ENCODE results near the gene ABCF2. TPM values are rescaled to one million over a fixed set of nuclear protein-coding genes. Genes with fewer than 3 reads are reported as not detected.

The ABCF2 gene
- total RNA-seq, 2 donors from 2014 or later = 11.9 to 13.5 TPM

- ATAC-seq = no peak
- no peak overlapping the region for H3K27ac ChIP-seq
- peaks cover 0 to 11% of the 10 kb centered on the region in 2 donors for H3K27me3 ChIP-seq
- no peaks in the 10 kb centered on the region for H3K36me3 ChIP-seq (replicated peaks in 1 of 2; ENCODE audit: insufficient read depth in 1 of 2, low read depth in 2 of 2)
- no peak overlapping the region for H3K4me3 ChIP-seq
- intact Hi-C loops (cut with DNase I) = no loop called here
- no peaks in the 10 kb centered on the region for H3K9me3 ChIP-seq
- H3K4me1 ChIP-seq = no peaks in the 10 kb centered on the region
- TF ChIP-seq CTCF (IDR thresholded peaks at IDR 0.05) (no peak), POLR2A (IDR thresholded peaks at IDR 0.05) (no peak)
- no peak for DNase-seq
- WGBS, 2 donors = 58 to 62% methylated on average over 23 of the region's 23 CpGs
Measured at GRCh38 chr7:151175793-151176311, 51.2 kb downstream of the ABCF2 start.

GRCh38 chr7:151175047-151175792 is 51.8 kb downstream of the ABCF2 start:
- 76 to 77% methylated on average over 16 of the region's 16 CpGs for WGBS, 2 donors
- H3K4me1 ChIP-seq = no peaks in the 10 kb centered on the region
- no peak for ATAC-seq
- H3K27me3 ChIP-seq = peaks cover 0 to 11% of the 10 kb centered on the region in 2 donors
- H3K36me3 ChIP-seq (replicated peaks in 1 of 2; ENCODE audit: insufficient read depth in 1 of 2, low read depth in 2 of 2) = no peaks in the 10 kb centered on the region
- H3K9me3 ChIP-seq = no peaks in the 10 kb centered on the region
- intact Hi-C loops (cut with DNase I) = no loop called here
- no peak for DNase-seq
- TF ChIP-seq POLR2A (IDR thresholded peaks at IDR 0.05) = no peak
- TF ChIP-seq CTCF (IDR thresholded peaks at IDR 0.05) = no peak
- H3K4me3 ChIP-seq = no peak overlapping the region
- no peak overlapping the region for H3K27ac ChIP-seq

- Histone ChIP-seq H3K36me3 (replicated peaks in 1 of 2; ENCODE audit: insufficient read depth in 1 of 2, low read depth in 2 of 2) (no peaks in the 10 kb centered on the region), H3K27ac (no peak overlapping the region), H3K9me3 (no peaks in the 10 kb centered on the region), H3K27me3 (peaks cover 0 to 11% of the 10 kb centered on the region in 2 donors), H3K4me1 (no peaks in the 10 kb centered on the region), H3K4me3 (no peak overlapping the region)
- ATAC-seq (no peak), DNase-seq (peak in 2 of 4 donors; percentile 36 to 42)
- no peak for TF ChIP-seq CTCF (IDR thresholded peaks at IDR 0.05)
- no peak for TF ChIP-seq POLR2A (IDR thresholded peaks at IDR 0.05)
- intact Hi-C loops (cut with DNase I) = no loop called here
- WGBS, 2 donors = 45 to 62% methylated on average over 34 to 74 of the region's 77 CpGs
Measured at GRCh38 chr7:151174246-151175046, 52.6 kb downstream of the ABCF2 start.

- no peak for TF ChIP-seq CTCF (IDR thresholded peaks at IDR 0.05)
- no peak for TF ChIP-seq POLR2A (IDR thresholded peaks at IDR 0.05)
- no peaks in the 10 kb centered on the region for H3K36me3 ChIP-seq (replicated peaks in 1 of 2; ENCODE audit: insufficient read depth in 1 of 2, low read depth in 2 of 2)
- H3K4me1 ChIP-seq = no peaks in the 10 kb centered on the region
- WGBS, 2 donors = 68 to 70% methylated on average over 38 to 43 of the region's 43 CpGs
- intact Hi-C loops (cut with DNase I) = loop anchor here (2.0 kb wide), 1 partner anchor 51 kb away; no protein-coding TSS in a partner anchor
- ATAC-seq (no peak), DNase-seq (no peak)
- H3K27ac ChIP-seq = no peak overlapping the region
- H3K9me3 ChIP-seq = no peaks in the 10 kb centered on the region
- H3K27me3 ChIP-seq = peaks cover 0 to 11% of the 10 kb centered on the region in 2 donors
- H3K4me3 ChIP-seq = no peak overlapping the region
Measured at GRCh38 chr7:151173386-151174245, 53.4 kb downstream of the ABCF2 start.
